H4 (cell line): Measurements from ENCODE around the gene BMP7. TPM values are rescaled to one million over a fixed set of nuclear protein-coding genes. Genes with fewer than 3 reads are reported as not detected.
A peak's percentile ranks its signal among the peaks of the same experiment; 100 is the strongest.
"Not testable (repeated sequence)": the region's sequence is repeated elsewhere in the genome, so short reads cannot be mapped to it uniquely, and the experiment has no call there.

Experiments used
- DNase-seq: peaks from one replicate; pipeline ENCODE4 v3.0.0-alpha.2; 2015; ENCODE audit warnings: low spot score
- total RNA-seq: library from RNA; depleted of rRNA; stranded (reverse); fragments of >200 nt; shearing (Covaris generic); gene quantifications from 2 replicates; pipeline ENCODE4 v1.2.3, GENCODE V29; 2014

BMP7 gene
- total RNA-seq, 1 experiment from 2014 or later, result 11.3 TPM

- no peak for DNase-seq
Observed at GRCh38 chr20:57194154-57194553, 72.3 kb downstream of the BMP7 start.

- no peak for DNase-seq
Observed at GRCh38 chr20:57193094-57193493, 73.3 kb downstream of the BMP7 start.

GRCh38 chr20:57192311-57192710 lies 74.1 kb downstream of the BMP7 start:
- DNase-seq, result no peak

- DNase-seq, result not testable (repeated sequence)
Observed at GRCh38 chr20:57191265-57191638, 75.2 kb downstream of the BMP7 start.

GRCh38 chr20:57190536-57191264 lies 75.7 kb downstream of the BMP7 start:
- DNase-seq, result no peak

GRCh38 chr20:57189713-57190112 lies 76.7 kb downstream of the BMP7 start:
- no peak for DNase-seq

- DNase-seq, result peak; percentile 50
Observed at GRCh38 chr20:57188576-57189079, 77.8 kb downstream of the BMP7 start.

- no peak for DNase-seq
Observed at GRCh38 chr20:57188056-57188455, 78.4 kb downstream of the BMP7 start.

- no peak for DNase-seq
Observed at GRCh38 chr20:57187068-57187634, 79.3 kb downstream of the BMP7 start.

- DNase-seq, result no peak
Observed at GRCh38 chr20:57186192-57186591, 80.2 kb downstream of the BMP7 start.

- DNase-seq, result no peak
Observed at GRCh38 chr20:57185188-57185743, 81.2 kb downstream of the BMP7 start.

- no peak for DNase-seq
Observed at GRCh38 chr20:57183457-57184009, 82.9 kb downstream of the BMP7 start.

- DNase-seq, result no peak
Observed at GRCh38 chr20:57181639-57182038, 84.8 kb downstream of the BMP7 start.

- no peak for DNase-seq
Observed at GRCh38 chr20:57180954-57181353, 85.5 kb downstream of the BMP7 start.

GRCh38 chr20:57180387-57180786 lies 86.1 kb downstream of the BMP7 start:
- DNase-seq, result no peak

GRCh38 chr20:57179265-57179664 lies 87.2 kb downstream of the BMP7 start:
- no peak for DNase-seq

GRCh38 chr20:57178582-57179111 lies 87.8 kb downstream of the BMP7 start:
- DNase-seq, result no peak

GRCh38 chr20:57177636-57178280 lies 88.7 kb downstream of the BMP7 start:
- DNase-seq, result no peak

GRCh38 chr20:57176842-57177241 lies 89.6 kb downstream of the BMP7 start:
- no peak for DNase-seq

GRCh38 chr20:57175397-57176010 lies 90.9 kb downstream of the BMP7 start:
- DNase-seq, result no peak

GRCh38 chr20:57174737-57175136 lies 91.7 kb downstream of the BMP7 start:
- DNase-seq, result no peak

- no peak for DNase-seq
Observed at GRCh38 chr20:57173986-57174385, 92.5 kb downstream of the BMP7 start.
